ENCODE data around the gene QRFP.
"Not testable (repeated sequence)": the region's sequence is repeated elsewhere in the genome, so short reads cannot be mapped to it uniquely, and the experiment has no call there.

Gene QRFP

DNA sequence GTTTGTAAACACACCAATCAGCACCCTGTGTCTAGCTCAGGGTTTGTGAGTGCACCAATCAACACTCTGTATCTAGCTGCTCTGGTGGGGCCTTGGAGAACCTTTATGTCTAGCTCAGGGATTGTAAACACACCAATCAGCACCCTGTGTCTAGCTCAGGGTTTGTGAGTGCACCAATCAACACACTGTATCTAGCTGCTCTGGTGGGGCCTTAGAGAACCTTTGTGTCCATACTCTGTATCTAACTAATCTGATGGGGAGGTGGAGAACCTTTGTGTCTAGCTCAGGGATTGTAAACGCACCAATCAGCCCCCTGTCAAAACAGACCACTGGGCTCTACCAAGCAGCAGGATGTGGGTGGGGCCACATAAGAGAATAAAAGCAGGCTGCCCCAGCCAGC lies 14.1 kb upstream of the QRFP start:
- not testable (repeated sequence) for H3K4me3 ChIP-seq (ENCODE audit: low read length in 2 of 2); H3K9ac ChIP-seq (ENCODE audit: low read depth in 1 of 2, low read length in 2 of 2); H3K4me1 ChIP-seq (ENCODE audit: control insufficient read depth in 2 of 2, insufficient read depth in 2 of 2, low read length in 2 of 2); H3K9me3 ChIP-seq (ENCODE audit: control insufficient read depth in 2 of 2, low read length in 2 of 2); H3K27me3 ChIP-seq (ENCODE audit: control insufficient read depth in 2 of 2, insufficient read depth in 2 of 2, low read length in 2 of 2); H3K27ac ChIP-seq (ENCODE audit: low read depth in 2 of 2, low read length in 2 of 2); H3K36me3 ChIP-seq (ENCODE audit: control insufficient read depth in 2 of 2, insufficient read depth in 2 of 2, low read length in 2 of 2)

GRCh38 chr9:130910041-130910440 lies 13.4 kb upstream of the QRFP start:
- not testable (repeated sequence) for H3K9me3 ChIP-seq (ENCODE audit: control insufficient read depth in 2 of 2, low read length in 2 of 2); H3K4me3 ChIP-seq (ENCODE audit: low read length in 2 of 2); H3K36me3 ChIP-seq (ENCODE audit: control insufficient read depth in 2 of 2, insufficient read depth in 2 of 2, low read length in 2 of 2); H3K27ac ChIP-seq (ENCODE audit: low read depth in 2 of 2, low read length in 2 of 2); H3K27me3 ChIP-seq (ENCODE audit: control insufficient read depth in 2 of 2, insufficient read depth in 2 of 2, low read length in 2 of 2); H3K9ac ChIP-seq (ENCODE audit: low read depth in 1 of 2, low read length in 2 of 2); H3K4me1 ChIP-seq (ENCODE audit: control insufficient read depth in 2 of 2, insufficient read depth in 2 of 2, low read length in 2 of 2)

DNA sequence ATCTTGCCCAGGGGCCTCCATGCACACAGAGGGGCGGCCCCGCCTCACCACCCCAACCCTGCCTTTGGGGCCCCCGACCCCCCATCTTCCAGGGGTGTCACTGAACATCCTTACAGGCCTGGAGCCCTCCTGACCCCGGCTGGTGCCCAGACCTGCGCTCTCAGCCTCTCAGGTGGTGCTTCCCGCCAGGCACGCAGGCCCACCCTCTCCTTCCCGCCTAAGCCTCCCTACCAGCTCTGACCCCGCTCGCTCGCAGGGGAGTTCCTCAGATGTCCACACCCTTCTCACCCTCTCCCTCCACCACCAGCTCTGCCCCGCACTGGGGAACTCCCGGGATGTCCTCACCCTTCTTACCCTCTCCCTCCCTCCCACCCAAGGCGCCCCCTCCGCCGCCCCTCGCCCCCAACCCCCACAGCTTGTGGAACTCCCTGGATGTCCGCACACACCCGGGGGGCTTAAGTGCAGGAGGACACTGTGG lies 12.3 kb upstream of the QRFP start:
- Histone ChIP-seq H3K9me3 (ENCODE audit: control insufficient read depth in 2 of 2, low read length in 2 of 2) (no peaks in the 10 kb centered on the region), H3K9ac (ENCODE audit: low read depth in 1 of 2, low read length in 2 of 2) (no peak overlapping the region), H3K27ac (ENCODE audit: low read depth in 2 of 2, low read length in 2 of 2) (no peak overlapping the region), H3K27me3 (ENCODE audit: control insufficient read depth in 2 of 2, insufficient read depth in 2 of 2, low read length in 2 of 2) (no peaks in the 10 kb centered on the region), H3K4me3 (ENCODE audit: low read length in 2 of 2) (no peak overlapping the region), H3K36me3 (ENCODE audit: control insufficient read depth in 2 of 2, insufficient read depth in 2 of 2, low read length in 2 of 2) (no peaks in the 10 kb centered on the region), H3K4me1 (ENCODE audit: control insufficient read depth in 2 of 2, insufficient read depth in 2 of 2, low read length in 2 of 2) (no peaks in the 10 kb centered on the region)

DNA sequence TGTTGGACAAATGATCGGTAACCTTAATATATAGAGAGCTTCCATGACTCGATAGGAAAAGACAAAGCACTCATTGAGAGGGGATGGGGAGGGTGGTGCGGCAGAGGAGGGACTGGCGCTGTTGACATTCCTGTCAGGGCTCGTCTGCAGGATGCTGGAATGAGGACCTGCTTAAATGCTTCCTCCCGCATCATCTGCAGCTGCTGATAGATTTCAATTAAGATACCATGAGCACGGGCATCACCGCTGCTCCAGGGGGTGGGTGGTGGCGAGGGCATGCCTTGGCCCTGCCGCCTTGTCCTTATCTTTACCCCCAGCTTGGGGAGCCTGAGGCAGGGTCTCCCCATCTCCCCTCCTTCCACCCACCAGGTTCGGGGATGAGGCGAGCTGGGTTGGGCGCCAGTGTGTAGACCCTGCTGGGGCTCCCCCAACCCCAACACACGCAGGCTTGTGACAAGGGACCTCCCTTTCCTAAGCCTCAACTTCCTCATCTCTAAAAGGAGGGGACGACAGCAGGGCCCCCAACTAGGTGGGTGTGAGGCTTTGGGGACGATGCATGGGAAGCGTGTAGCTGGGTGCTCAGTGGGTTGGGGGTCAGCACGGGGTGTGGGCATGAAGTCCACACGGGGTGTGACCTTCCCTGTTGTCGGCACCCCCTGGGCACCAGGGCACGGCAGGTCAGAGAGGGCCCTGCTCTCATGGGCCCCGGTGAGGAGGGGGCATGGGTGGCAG lies 11.7 kb upstream of the QRFP start:
- Histone ChIP-seq H3K9me3 (ENCODE audit: control insufficient read depth in 2 of 2, low read length in 2 of 2) (no peaks in the 10 kb centered on the region), H3K9ac (ENCODE audit: low read depth in 1 of 2, low read length in 2 of 2) (no peak overlapping the region), H3K4me3 (ENCODE audit: low read length in 2 of 2) (no peak overlapping the region), H3K27me3 (ENCODE audit: control insufficient read depth in 2 of 2, insufficient read depth in 2 of 2, low read length in 2 of 2) (no peaks in the 10 kb centered on the region), H3K27ac (ENCODE audit: low read depth in 2 of 2, low read length in 2 of 2) (no peak overlapping the region), H3K4me1 (ENCODE audit: control insufficient read depth in 2 of 2, insufficient read depth in 2 of 2, low read length in 2 of 2) (no peaks in the 10 kb centered on the region), H3K36me3 (ENCODE audit: control insufficient read depth in 2 of 2, insufficient read depth in 2 of 2, low read length in 2 of 2) (no peaks in the 10 kb centered on the region)

GRCh38 chr9:130906735-130907416 lies 10.3 kb upstream of the QRFP start:
- H3K27ac ChIP-seq (ENCODE audit: low read depth in 2 of 2, low read length in 2 of 2): no peak overlapping the region
- no peaks in the 10 kb centered on the region for H3K27me3 ChIP-seq (ENCODE audit: control insufficient read depth in 2 of 2, insufficient read depth in 2 of 2, low read length in 2 of 2)
- no peaks in the 10 kb centered on the region for H3K9me3 ChIP-seq (ENCODE audit: control insufficient read depth in 2 of 2, low read length in 2 of 2)
- no peaks in the 10 kb centered on the region for H3K36me3 ChIP-seq (ENCODE audit: control insufficient read depth in 2 of 2, insufficient read depth in 2 of 2, low read length in 2 of 2)
- no peak overlapping the region for H3K4me3 ChIP-seq (ENCODE audit: low read length in 2 of 2)
- no peaks in the 10 kb centered on the region for H3K4me1 ChIP-seq (ENCODE audit: control insufficient read depth in 2 of 2, insufficient read depth in 2 of 2, low read length in 2 of 2)
- no peak overlapping the region for H3K9ac ChIP-seq (ENCODE audit: low read depth in 1 of 2, low read length in 2 of 2)

DNA sequence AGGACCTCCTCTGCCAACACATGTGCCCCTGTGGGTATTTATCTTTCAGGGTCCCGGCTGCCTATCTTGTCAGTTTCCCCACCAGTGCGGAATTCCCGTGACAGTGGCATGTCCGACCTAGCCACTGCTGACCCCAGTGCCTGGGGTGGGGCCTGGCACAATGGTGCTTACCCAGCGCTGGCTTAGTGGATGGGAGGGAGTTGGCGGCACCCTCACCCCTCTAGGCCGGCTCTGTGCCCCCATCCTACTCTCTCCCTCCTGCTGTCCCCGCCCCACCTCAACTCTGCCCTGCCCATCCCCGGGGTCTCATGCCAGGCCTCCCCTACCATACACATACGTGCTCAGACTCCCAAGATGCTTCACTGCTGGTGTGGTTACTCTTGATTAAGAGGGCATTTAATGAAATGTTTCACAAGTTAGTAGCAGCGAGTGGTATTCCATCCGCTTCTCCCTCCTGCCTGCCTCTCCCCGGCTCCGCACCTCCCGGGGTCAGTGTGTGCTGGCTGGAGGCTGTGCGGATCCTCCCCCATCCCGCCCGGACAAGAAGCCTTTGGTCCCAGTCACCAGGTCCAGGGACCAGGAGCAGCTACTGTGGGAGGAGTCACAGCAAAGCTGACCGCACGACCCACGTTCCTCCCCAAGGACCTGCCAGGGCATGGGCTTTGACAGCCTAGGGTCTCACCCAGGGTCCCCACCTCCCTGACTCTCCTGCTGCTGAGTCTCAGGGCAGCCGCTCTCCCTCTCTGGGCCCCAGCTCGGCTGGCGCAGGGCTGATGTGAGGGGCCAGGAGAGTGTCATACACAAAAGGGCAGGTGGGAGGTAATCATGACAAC lies 9.5 kb upstream of the QRFP start:
- Histone ChIP-seq H3K4me1 (ENCODE audit: control insufficient read depth in 2 of 2, insufficient read depth in 2 of 2, low read length in 2 of 2) (no peaks in the 10 kb centered on the region), H3K9me3 (ENCODE audit: control insufficient read depth in 2 of 2, low read length in 2 of 2) (no peaks in the 10 kb centered on the region), H3K9ac (ENCODE audit: low read depth in 1 of 2, low read length in 2 of 2) (no peak overlapping the region), H3K36me3 (ENCODE audit: control insufficient read depth in 2 of 2, insufficient read depth in 2 of 2, low read length in 2 of 2) (no peaks in the 10 kb centered on the region), H3K4me3 (ENCODE audit: low read length in 2 of 2) (no peak overlapping the region), H3K27me3 (ENCODE audit: control insufficient read depth in 2 of 2, insufficient read depth in 2 of 2, low read length in 2 of 2) (peaks cover 0 to 3% of the 10 kb centered on the region in 2 donors), H3K27ac (ENCODE audit: low read depth in 2 of 2, low read length in 2 of 2) (no peak overlapping the region)

DNA sequence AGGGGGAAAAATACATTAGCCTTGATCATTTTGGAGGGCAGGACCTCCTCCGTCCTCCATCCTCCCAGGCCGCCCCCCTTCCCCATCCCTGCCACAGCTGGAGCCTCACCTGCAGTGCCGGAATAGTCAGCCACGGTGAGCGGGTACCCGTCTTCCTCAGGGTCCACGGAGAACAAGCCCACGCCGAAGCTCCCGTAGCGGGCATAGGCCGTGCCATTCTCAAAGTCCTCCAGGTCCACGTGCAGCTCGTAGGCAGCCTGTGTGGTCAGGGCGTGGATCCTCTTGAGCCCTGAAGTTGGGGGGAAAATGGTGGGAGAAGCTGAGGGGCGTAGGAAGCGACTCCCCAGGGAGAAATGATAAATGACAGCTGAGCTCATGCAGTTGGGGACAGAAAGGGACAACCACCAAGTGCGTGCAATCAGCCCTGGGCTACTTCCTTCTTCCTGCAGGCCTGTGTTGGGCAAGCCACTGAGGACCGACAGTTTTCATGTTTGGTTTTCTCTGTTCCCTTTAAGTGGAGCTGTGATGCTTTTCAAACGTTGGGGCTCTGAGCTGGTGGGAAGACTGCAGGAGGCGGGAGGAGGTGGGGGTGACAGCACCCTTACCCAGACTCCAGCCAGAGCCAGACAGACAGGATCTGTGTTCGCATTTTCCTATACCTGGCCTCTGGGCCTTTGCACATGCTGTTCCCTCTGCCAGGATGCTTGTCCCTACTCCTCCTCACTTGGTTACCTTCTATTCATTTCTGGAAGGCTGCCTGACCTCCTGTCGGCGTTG lies 8.7 kb upstream of the QRFP start:
- H3K27ac ChIP-seq (ENCODE audit: low read depth in 2 of 2, low read length in 2 of 2): no peak overlapping the region
- H3K4me1 ChIP-seq (ENCODE audit: control insufficient read depth in 2 of 2, insufficient read depth in 2 of 2, low read length in 2 of 2): no peaks in the 10 kb centered on the region
- peaks cover 0 to 3% of the 10 kb centered on the region in 2 donors for H3K27me3 ChIP-seq (ENCODE audit: control insufficient read depth in 2 of 2, insufficient read depth in 2 of 2, low read length in 2 of 2)
- H3K4me3 ChIP-seq (ENCODE audit: low read length in 2 of 2): no peak overlapping the region
- H3K9me3 ChIP-seq (ENCODE audit: control insufficient read depth in 2 of 2, low read length in 2 of 2): no peaks in the 10 kb centered on the region
- no peaks in the 10 kb centered on the region for H3K36me3 ChIP-seq (ENCODE audit: control insufficient read depth in 2 of 2, insufficient read depth in 2 of 2, low read length in 2 of 2)
- H3K9ac ChIP-seq (ENCODE audit: low read depth in 1 of 2, low read length in 2 of 2): no peak overlapping the region

GRCh38 chr9:130904070-130905044 lies 7.7 kb upstream of the QRFP start:
- Histone ChIP-seq H3K9ac (ENCODE audit: low read depth in 1 of 2, low read length in 2 of 2) (no peak overlapping the region), H3K27me3 (ENCODE audit: control insufficient read depth in 2 of 2, insufficient read depth in 2 of 2, low read length in 2 of 2) (peaks cover 3% of the 10 kb centered on the region in 2 donors), H3K9me3 (ENCODE audit: control insufficient read depth in 2 of 2, low read length in 2 of 2) (no peaks in the 10 kb centered on the region), H3K36me3 (ENCODE audit: control insufficient read depth in 2 of 2, insufficient read depth in 2 of 2, low read length in 2 of 2) (no peaks in the 10 kb centered on the region), H3K4me1 (ENCODE audit: control insufficient read depth in 2 of 2, insufficient read depth in 2 of 2, low read length in 2 of 2) (no peaks in the 10 kb centered on the region), H3K4me3 (ENCODE audit: low read length in 2 of 2) (no peak overlapping the region), H3K27ac (ENCODE audit: low read depth in 2 of 2, low read length in 2 of 2) (no peak overlapping the region)

Data from mucosa of rectum (tissue), 2 donors.